Endothelial cell of umbilical vein (primary cell): Measurements from ENCODE around the gene BLM. TPM values are rescaled to one million over a fixed set of nuclear protein-coding genes. Genes with fewer than 3 reads are reported as not detected.

Source experiments
- BruUV-seq: library from RNA; stranded (reverse); fragments of 400-500 nt; replicated peaks from 2 replicates; lab custom pipeline; 2021; lab: Mats Ljungman, UMichigan
- CTCF ChIA-PET: fragments of 300-600, 350-600 bp; sonication (Branson Sonifier 250); formaldehyde crosslinking; loops from one replicate; lab custom pipeline; 2021; ENCODE audit warnings: antibody characterized with exemption, inconsistent platforms; lab: Charles Lee
- POLR2A ChIA-PET: fragments of 300-600, 350-600 bp; sonication (Branson Sonifier 250); formaldehyde crosslinking; loops from one replicate; lab custom pipeline; 2021; ENCODE audit warnings: antibody characterized with exemption, inconsistent platforms; lab: Charles Lee
- DNase-seq: peaks from one replicate; pipeline ENCODE4 v3.0.0-alpha.2; 2011; ENCODE audit warnings: low read depth, low spot score
- FAIRE-seq: peaks from 2 replicates; lab custom pipeline; 2011; peaks lifted over from hg19 to GRCh38; lab: Jason Lieb, UNC
- H2AFZ ChIP-seq: 2 replicates; pipeline ENCODE4 v1.6.0; 2012; ENCODE audit warnings: low read depth, low read length, control low read depth, inconsistent platforms
- H3K27ac ChIP-seq: 2 replicates; pipeline ENCODE4 v1.5.1; 2011; ENCODE audit warnings: low read depth, mild to moderate bottlenecking, control low read depth, low read length, moderate library complexity; ENCODE audit not compliant: insufficient read depth
- H3K27me3 ChIP-seq, 2 experiments: 2 replicates each; pipeline versions ENCODE4 v1.6.0 to v1.6.1; 2011; ENCODE audit warnings: low read length in 2 of 2, mixed read lengths in 1 of 2; ENCODE audit not compliant: control insufficient read depth in 2 of 2, insufficient read depth in 2 of 2
- H3K36me3 ChIP-seq, 2 experiments: 2 replicates in 1 of 2; 3 replicates in 1 of 2; pipeline ENCODE4 v1.5.1; 2011; ENCODE audit warnings: low read length in 2 of 2, mild to moderate bottlenecking in 1 of 2, moderate library complexity in 1 of 2; ENCODE audit not compliant: control insufficient read depth in 2 of 2, insufficient read depth in 2 of 2; ENCODE audit errors: extremely low read depth in 1 of 2
- H3K4me1 ChIP-seq: 3 replicates; pipeline ENCODE4 v1.5.1; 2011; ENCODE audit warnings: mild to moderate bottlenecking, low read length; ENCODE audit not compliant: control insufficient read depth, insufficient read depth; ENCODE audit errors: extremely low read depth
- H3K4me2 ChIP-seq: 2 replicates; pipeline ENCODE4 v1.6.1; 2011; ENCODE audit warnings: low read length, control low read depth, mixed read lengths; ENCODE audit not compliant: insufficient read depth
- H3K4me3 ChIP-seq, 3 experiments: fragments of 200-600 bp in 1 of 3; sonication (generic), shearing (Covaris generic) in 1 of 3; replicated peaks in 1 of 3; 2 replicates each; pipeline ENCODE4 v1.5.1; 2011 to 2016; ENCODE audit warnings: control low read depth in 3 of 3, low read length in 3 of 3, mild to moderate bottlenecking in 2 of 3, inconsistent platforms in 1 of 3, low read depth in 1 of 3, moderate library complexity in 1 of 3; ENCODE audit not compliant: insufficient read depth in 1 of 3
- H3K79me2 ChIP-seq: 2 replicates; pipeline ENCODE4 v1.6.0; 2012; ENCODE audit warnings: low read length, inconsistent platforms; ENCODE audit not compliant: control insufficient read depth, insufficient read depth
- H3K9ac ChIP-seq: replicated peaks from 2 replicates; pipeline ENCODE3; 2011; ENCODE audit warnings: low read length, control low read depth; ENCODE audit not compliant: insufficient read depth; ENCODE audit errors: extremely low read depth
- H3K9me1 ChIP-seq: replicated peaks from 3 replicates; pipeline ENCODE4 v1.6.0; 2011; ENCODE audit warnings: mild to moderate bottlenecking, low read length; ENCODE audit not compliant: control insufficient read depth, insufficient read depth; ENCODE audit errors: extremely low read depth
- H3K9me3 ChIP-seq: replicated peaks from 2 replicates; pipeline ENCODE4 v1.5.1; 2012; ENCODE audit warnings: low read length, inconsistent platforms; ENCODE audit not compliant: control insufficient read depth, insufficient read depth
- H4K20me1 ChIP-seq: replicated peaks from 2 replicates; pipeline ENCODE3; 2011; ENCODE audit warnings: mild to moderate bottlenecking, low read length; ENCODE audit not compliant: control insufficient read depth, insufficient read depth; ENCODE audit errors: extremely low read depth
- FOS ChIP-seq: IDR thresholded peaks from 2 replicates; pipeline ENCODE4 v1.6.1; 2011; ENCODE audit warnings: mild to moderate bottlenecking, low read length, moderate library complexity, borderline replicate concordance; ENCODE audit not compliant: insufficient read depth
- GATA2 ChIP-seq: IDR thresholded peaks from 2 replicates; pipeline ENCODE4 v1.7.0; 2011; ENCODE audit warnings: low read depth, mild to moderate bottlenecking, moderate library complexity, mixed read lengths, low read length; ENCODE audit not compliant: insufficient read length, insufficient read depth
- JUN ChIP-seq: IDR thresholded peaks from 2 replicates; pipeline ENCODE4 v1.6.1; 2011; ENCODE audit warnings: borderline replicate concordance, low read depth; ENCODE audit not compliant: insufficient read length, insufficient read depth
- MYC ChIP-seq: IDR thresholded peaks from one replicate; pipeline ENCODE4 v1.6.1; 2011; ENCODE audit warnings: mild to moderate bottlenecking, low read depth, low read length
- POLR2A ChIP-seq: IDR thresholded peaks from 2 replicates; pipeline ENCODE4 v1.6.1; 2012; ENCODE audit warnings: low read depth, mild to moderate bottlenecking, control low read depth, low read length
- POLR2AphosphoS5 ChIP-seq: IDR thresholded peaks from 2 replicates; pipeline ENCODE4 v1.6.1; 2012; ENCODE audit warnings: low read depth, mild to moderate bottlenecking, control low read depth, low read length, moderate library complexity; ENCODE audit not compliant: insufficient read depth
- dilution Hi-C: fragments of 300-500 bp; cut with MboI; formaldehyde crosslinking; loops from one replicate; pipeline ENCODE4 v1.15.0; 2019; ENCODE audit warnings: low sequenced_read_pairs; ENCODE audit not compliant: extremely low pct_ligation_motif_present
- intact Hi-C: fragments of 100-400 bp; cut with micrococcal nuclease; formaldehyde crosslinking; loops from one replicate; pipeline ENCODE4 v1.10.0; 2022
- polyA plus RNA-seq, 4 experiments: library from polyadenylated mRNA; depleted of rRNA in 3 of 4; stranded (reverse) in 3 of 4; unstranded in 1 of 4; fragments of >200 nt; gene quantifications; 2 replicates each; pipeline versions ENCODE4 v1.2.1 to v1.2.3, GENCODE V29; 2011 to 2012; ENCODE audit warnings: missing spikeins in 1 of 4
- total RNA-seq: library from RNA; stranded (reverse); gene quantifications from 2 replicates; pipeline ENCODE4 v1.2.3, GENCODE V29; 2021
- TF ChIP-seq, protein P1 (sequence below), 2 donors: IDR thresholded peaks; 1 replicate in 1 of 2; 2 replicates in 1 of 2; pipeline ENCODE4 v1.5.1; 2011; ENCODE audit warnings: low read length in 2 of 2, mild to moderate bottlenecking in 2 of 2, moderate library complexity in 2 of 2, control low read depth in 1 of 2, inconsistent platforms in 1 of 2, low read depth in 1 of 2; ENCODE audit not compliant: insufficient read depth in 1 of 2; ENCODE audit errors: extremely low read depth in 1 of 2

Gene BLM
- total and polyA plus RNA-seq, 2 donors (not counting 3 experiments of a cell fraction or from before 2014, with no cell fraction given): 3.8 to 17.3 TPM

DNA sequence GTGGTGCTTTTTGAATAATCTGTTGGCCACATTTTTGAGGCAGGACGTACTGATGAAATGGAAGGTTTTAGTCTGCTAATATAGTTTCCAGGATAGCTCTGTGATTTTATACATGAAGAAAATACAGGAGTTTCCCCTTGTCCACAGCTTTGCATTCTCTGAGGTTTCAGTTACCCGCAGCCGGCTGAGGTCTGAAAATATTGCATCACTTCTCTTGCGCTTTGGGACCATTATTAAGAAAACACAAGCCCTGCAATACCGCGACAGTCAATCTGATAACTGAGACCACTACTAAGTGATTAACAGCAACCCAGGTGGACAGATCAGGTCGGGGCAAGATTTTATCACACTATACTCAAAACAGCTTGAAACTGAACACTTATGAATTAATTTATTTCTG lies 33.0 kb downstream of the BLM start:
- ChIA-PET POLR2A (no interaction called here), CTCF (interaction anchor here (0.6 to 1.3 kb wide), 3 partner anchors 36 to 135 kb away, joined by 3 to 4 read pairs (median 4); no protein-coding TSS in a partner anchor)
- dilution Hi-C loops: no loop called here
- no peak overlapping the region for H3K4me2 ChIP-seq
- no peak for TF ChIP-seq MYC
- TF ChIP-seq JUN: no peak
- TF ChIP-seq FOS: no peak
- no peak for TF ChIP-seq POLR2AphosphoS5
- TF ChIP-seq POLR2A: no peak
- TF ChIP-seq, protein P1, sequence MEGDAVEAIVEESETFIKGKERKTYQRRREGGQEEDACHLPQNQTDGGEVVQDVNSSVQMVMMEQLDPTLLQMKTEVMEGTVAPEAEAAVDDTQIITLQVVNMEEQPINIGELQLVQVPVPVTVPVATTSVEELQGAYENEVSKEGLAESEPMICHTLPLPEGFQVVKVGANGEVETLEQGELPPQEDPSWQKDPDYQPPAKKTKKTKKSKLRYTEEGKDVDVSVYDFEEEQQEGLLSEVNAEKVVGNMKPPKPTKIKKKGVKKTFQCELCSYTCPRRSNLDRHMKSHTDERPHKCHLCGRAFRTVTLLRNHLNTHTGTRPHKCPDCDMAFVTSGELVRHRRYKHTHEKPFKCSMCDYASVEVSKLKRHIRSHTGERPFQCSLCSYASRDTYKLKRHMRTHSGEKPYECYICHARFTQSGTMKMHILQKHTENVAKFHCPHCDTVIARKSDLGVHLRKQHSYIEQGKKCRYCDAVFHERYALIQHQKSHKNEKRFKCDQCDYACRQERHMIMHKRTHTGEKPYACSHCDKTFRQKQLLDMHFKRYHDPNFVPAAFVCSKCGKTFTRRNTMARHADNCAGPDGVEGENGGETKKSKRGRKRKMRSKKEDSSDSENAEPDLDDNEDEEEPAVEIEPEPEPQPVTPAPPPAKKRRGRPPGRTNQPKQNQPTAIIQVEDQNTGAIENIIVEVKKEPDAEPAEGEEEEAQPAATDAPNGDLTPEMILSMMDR (IDR thresholded peaks at IDR 0.05; ENCODE audit: extremely low read depth in 1 of 2, insufficient read depth in 1 of 2, low read depth in 1 of 2, low read length in 2 of 2): no peak
- no peak for TF ChIP-seq GATA2
- H3K9me3 ChIP-seq: no peaks in the 10 kb centered on the region
- H4K20me1 ChIP-seq: no peaks in the 10 kb centered on the region
- no peak for FAIRE-seq
- no peaks in the 10 kb centered on the region for H3K4me1 ChIP-seq
- H2AFZ ChIP-seq: no peak overlapping the region
- no peak overlapping the region for H3K27ac ChIP-seq
- intact Hi-C loops: no loop called here
- H3K9ac ChIP-seq: no peak overlapping the region
- no peaks in the 10 kb centered on the region for H3K79me2 ChIP-seq
- no peak for DNase-seq
- no peaks in the 10 kb centered on the region for H3K27me3 ChIP-seq
- peaks cover 0 to 2% of the 10 kb centered on the region in 2 experiments for H3K36me3 ChIP-seq
- no peak overlapping the region for H3K4me3 ChIP-seq
- H3K9me1 ChIP-seq: no peaks in the 10 kb centered on the region
- no TSS peak for BruUV-seq
